Keratinocyte (primary cell): ENCODE data around the gene BCL2. TPM values are rescaled to one million over a fixed set of nuclear protein-coding genes. Genes with fewer than 3 reads are reported as not detected.

ENCODE experiments used
- DNase-seq: peaks from one replicate; pipeline ENCODE4 v3.0.0-alpha.2; 2011; ENCODE audit warnings: low read depth, missing footprints, low spot score
- FAIRE-seq: peaks from 2 replicates; lab custom pipeline; 2011; peaks lifted over from hg19 to GRCh38; lab: Jason Lieb, UNC
- H2AFZ ChIP-seq: 2 replicates; pipeline ENCODE4 v1.6.0; 2012; ENCODE audit warnings: low read length, control low read depth, inconsistent platforms; ENCODE audit not compliant: control insufficient read depth
- H3K27ac ChIP-seq: 2 replicates; pipeline ENCODE4 v1.5.1; 2011; ENCODE audit warnings: low read length; ENCODE audit not compliant: control insufficient read depth, insufficient read depth
- H3K27me3 ChIP-seq: 3 replicates; pipeline ENCODE4 v1.6.0; 2011; ENCODE audit warnings: low read length; ENCODE audit not compliant: control insufficient read depth, insufficient read depth; ENCODE audit errors: extremely low read depth
- H3K36me3 ChIP-seq, 2 experiments: 2 replicates in 1 of 2; 3 replicates in 1 of 2; pipeline ENCODE4 v1.5.1; 2011; ENCODE audit warnings: low read length in 2 of 2, mild to moderate bottlenecking in 1 of 2; ENCODE audit not compliant: control insufficient read depth in 2 of 2, insufficient read depth in 2 of 2; ENCODE audit errors: extremely low read depth in 1 of 2
- H3K4me1 ChIP-seq: 3 replicates; pipeline ENCODE4 v1.5.1; 2011; ENCODE audit warnings: low read length; ENCODE audit not compliant: control insufficient read depth, insufficient read depth; ENCODE audit errors: extremely low read depth
- H3K4me2 ChIP-seq: 3 replicates; pipeline ENCODE4 v1.6.0; 2011; ENCODE audit warnings: low read depth, low read length; ENCODE audit not compliant: control insufficient read depth, insufficient read depth; ENCODE audit errors: extremely low read depth
- H3K4me3 ChIP-seq, 3 experiments: fragments of 200-600 bp in 1 of 3; sonication (generic) in 1 of 3; 2 replicates in 2 of 3; 3 replicates in 1 of 3; pipeline ENCODE4 v1.5.1; 2011 to 2016; ENCODE audit warnings: low read length in 3 of 3, mild to moderate bottlenecking in 3 of 3, control low read depth in 2 of 3, inconsistent platforms in 1 of 3, low read depth in 1 of 3, mixed read lengths in 1 of 3, mixed run types in 1 of 3, moderate library complexity in 1 of 3; ENCODE audit not compliant: control insufficient read depth in 2 of 3, insufficient read depth in 2 of 3; ENCODE audit errors: extremely low read depth in 1 of 3
- H3K79me2 ChIP-seq: 2 replicates; pipeline ENCODE4 v1.6.0; 2012; ENCODE audit warnings: low read length; ENCODE audit not compliant: control insufficient read depth, insufficient read depth
- H3K9ac ChIP-seq: 3 replicates; pipeline ENCODE4 v1.6.0; 2011; ENCODE audit warnings: low read length; ENCODE audit not compliant: control insufficient read depth, insufficient read depth; ENCODE audit errors: extremely low read depth
- H3K9me1 ChIP-seq: 3 replicates; pipeline ENCODE4 v1.6.0; 2011; ENCODE audit warnings: low read length; ENCODE audit not compliant: control insufficient read depth, insufficient read depth; ENCODE audit errors: extremely low read depth
- H3K9me3 ChIP-seq: 2 replicates; pipeline ENCODE4 v1.5.1; 2012; ENCODE audit warnings: low read depth, low read length; ENCODE audit not compliant: control insufficient read depth
- H4K20me1 ChIP-seq: 3 replicates; pipeline ENCODE4 v1.6.0; 2011; ENCODE audit warnings: low read length; ENCODE audit not compliant: control insufficient read depth, insufficient read depth; ENCODE audit errors: extremely low read depth
- CTCF ChIP-seq, 3 experiments: IDR thresholded peaks in 1 of 3; conservative IDR thresholded peaks in 1 of 3; optimal IDR thresholded peaks in 1 of 3; 2 replicates in 2 of 3; 3 replicates in 1 of 3; pipeline versions ENCODE3 to v1.5.1; 2011; ENCODE audit warnings: low read length in 3 of 3, mild to moderate bottlenecking in 3 of 3, moderate library complexity in 2 of 3, control low read depth in 1 of 3, inconsistent platforms in 1 of 3; ENCODE audit not compliant: insufficient read depth in 2 of 3; ENCODE audit errors: extremely low read depth in 1 of 3
- EZH2 ChIP-seq: IDR thresholded peaks from one replicate; pipeline ENCODE4 v1.6.1; 2012; ENCODE audit warnings: inconsistent platforms, mild to moderate bottlenecking, low read length, moderate library complexity
- dilution Hi-C: fragments of 300-500 bp; cut with MboI; formaldehyde crosslinking; loops from one replicate; pipeline ENCODE4 v1.7.0; 2020; ENCODE audit warnings: low sequenced_read_pairs; ENCODE audit not compliant: extremely low pct_ligation_motif_present
- polyA plus RNA-seq, 5 experiments: library from polyadenylated mRNA; depleted of rRNA in 3 of 5; stranded (reverse) in 3 of 5; stranded (forward) in 1 of 5; unstranded in 1 of 5; fragments of >200 nt; gene quantifications; 1 replicate in 1 of 5; 2 replicates in 3 of 5; 3 replicates in 1 of 5; pipeline versions ENCODE4 v1.2.1 to v1.2.3, GENCODE V29; 2011 to 2012; ENCODE audit warnings: missing spikeins in 2 of 5, low read depth in 1 of 5, low replicate concordance in 1 of 5

BCL2 gene
- polyA plus RNA-seq, 1 donor (not counting 4 experiments of a cell fraction or from before 2014, with no cell fraction given): 0.30 TPM

- H3K27ac ChIP-seq: no peak overlapping the region
- no peak for FAIRE-seq
- H2AFZ ChIP-seq: peak overlapping the region; percentile 54
- no peaks in the 10 kb centered on the region for H4K20me1 ChIP-seq
- H3K9ac ChIP-seq: peak overlapping the region; percentile 76
- no peaks in the 10 kb centered on the region for H3K9me1 ChIP-seq
- H3K4me1 ChIP-seq: peaks cover 20% of the 10 kb centered on the region
- dilution Hi-C loops: loop anchor here (25.0 kb wide), 1 partner anchor 309 kb away; no protein-coding TSS in a partner anchor
- no peak for DNase-seq
- H3K27me3 ChIP-seq: peaks cover 10% of the 10 kb centered on the region
- peak overlapping the region; percentile 80 for H3K4me2 ChIP-seq
- no peaks in the 10 kb centered on the region for H3K36me3 ChIP-seq
- H3K79me2 ChIP-seq: no peaks in the 10 kb centered on the region
- TF ChIP-seq CTCF (optimal IDR thresholded peaks at IDR 0.05 in 1 of 3, IDR thresholded peaks at IDR 0.05 in 1 of 3, conservative IDR thresholded peaks at IDR 0.05 in 1 of 3; ENCODE audit: extremely low read depth in 1 of 3, insufficient read depth in 2 of 3, low read length in 3 of 3): no peak
- TF ChIP-seq EZH2: no peak
- peak overlapping the region in 1 of 3 experiments; percentile 63 for H3K4me3 ChIP-seq
- no peaks in the 10 kb centered on the region for H3K9me3 ChIP-seq
These were observed 1.7 kb upstream of the BCL2 start for GRCh38 chr18:63321291-63321690.

- TF ChIP-seq EZH2: no peak
- Histone ChIP-seq H3K4me3 (peak overlapping the region; percentile 49 to 63 (median 60)), H3K79me2 (no peaks in the 10 kb centered on the region), H3K9me3 (no peaks in the 10 kb centered on the region), H3K27me3 (peaks cover 10% of the 10 kb centered on the region), H3K4me1 (peaks cover 20% of the 10 kb centered on the region), H2AFZ (peak overlapping the region; percentile 82), H3K9ac (peak overlapping the region; percentile 76), H3K4me2 (peak overlapping the region; percentile 80), H3K9me1 (no peaks in the 10 kb centered on the region), H3K27ac (peak overlapping the region; percentile 39), H4K20me1 (no peaks in the 10 kb centered on the region), H3K36me3 (no peaks in the 10 kb centered on the region)
- DNase-seq (no peak), FAIRE-seq (no peak)
- dilution Hi-C loops: loop anchor here (25.0 kb wide), 1 partner anchor 309 kb away; no protein-coding TSS in a partner anchor
These were observed 1.4 kb upstream of the BCL2 start for GRCh38 chr18:63320975-63321265.
